ENCODE results near the gene RBMS3.

RBMS3 gene

DNA sequence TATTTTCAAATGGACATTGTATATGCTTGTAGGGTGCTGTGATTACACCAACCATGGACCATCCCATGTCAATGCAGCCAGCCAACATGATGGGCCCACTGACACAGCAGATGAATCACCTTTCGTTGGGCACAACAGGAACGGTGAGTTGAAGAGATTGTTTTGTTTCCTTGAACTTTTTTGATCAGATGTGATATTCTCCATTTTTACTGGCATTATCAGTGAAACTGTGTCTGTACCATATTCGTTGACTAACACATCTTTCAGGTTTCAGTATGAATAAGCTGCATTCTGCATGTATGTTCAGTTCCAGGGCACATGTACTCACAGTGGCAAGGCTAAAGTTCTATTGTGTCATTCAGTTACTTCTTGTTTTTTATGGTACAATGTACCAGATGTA, 655.2 kb downstream of the RBMS3 start:
- no peak for DNase-seq (ENCODE audit: low read depth, low spot score)

GRCh38 chr3:29936766-29937165, 655.9 kb downstream of the RBMS3 start:
- DNase-seq (ENCODE audit: low read depth, low spot score): no peak

- no peak for DNase-seq (ENCODE audit: low read depth, low spot score)
Measured at GRCh38 chr3:29937185-29937584, 656.3 kb downstream of the RBMS3 start.

DNA sequence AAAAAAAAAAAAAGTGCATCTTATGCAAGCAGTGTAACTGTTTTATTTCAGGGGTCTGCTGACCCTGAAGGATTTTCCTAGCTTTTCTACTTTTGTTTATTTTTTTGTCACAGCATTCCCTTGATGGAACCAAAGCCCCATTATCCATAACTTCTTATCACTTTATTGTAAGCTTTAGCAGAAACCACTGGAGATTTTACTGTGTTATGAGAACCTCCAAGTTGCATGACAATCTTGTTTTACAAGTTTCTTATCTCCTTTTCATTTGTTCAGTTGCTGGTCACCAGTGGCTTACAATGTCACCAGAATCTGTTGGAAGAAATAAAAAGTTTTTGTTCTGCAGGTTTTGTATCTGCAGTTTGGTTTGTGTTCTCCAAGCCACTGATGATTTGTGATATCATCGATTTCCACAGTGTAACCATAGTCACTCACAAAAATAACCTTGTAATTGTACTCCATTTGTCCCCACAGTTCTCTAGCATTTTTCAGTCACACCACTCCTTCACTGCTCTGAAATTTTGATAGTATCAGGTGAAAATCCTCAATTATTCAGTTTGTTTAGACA, 660.0 kb downstream of the RBMS3 start:
- DNase-seq (ENCODE audit: low read depth, low spot score): no peak

DNA sequence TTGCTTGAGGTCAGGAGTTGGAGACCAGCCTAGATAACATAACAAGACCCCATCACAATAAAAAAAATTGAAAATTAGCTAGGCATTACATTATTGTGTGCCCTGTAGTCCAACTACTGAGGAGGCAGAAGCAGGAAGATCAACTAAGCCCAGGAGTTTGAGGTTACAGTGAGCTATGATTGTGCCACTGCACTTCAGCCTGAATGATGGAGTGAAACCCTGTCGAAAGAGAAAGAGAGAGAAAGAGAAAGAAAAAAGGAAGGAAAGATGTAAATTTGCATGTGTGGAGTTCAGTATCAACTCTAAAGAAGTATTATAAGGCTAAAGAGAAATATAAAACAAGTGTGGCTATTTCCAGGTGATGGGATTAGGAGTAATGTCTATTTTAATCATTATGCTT, 661.4 kb downstream of the RBMS3 start:
- no peak for DNase-seq (ENCODE audit: low read depth, low spot score)

DNA sequence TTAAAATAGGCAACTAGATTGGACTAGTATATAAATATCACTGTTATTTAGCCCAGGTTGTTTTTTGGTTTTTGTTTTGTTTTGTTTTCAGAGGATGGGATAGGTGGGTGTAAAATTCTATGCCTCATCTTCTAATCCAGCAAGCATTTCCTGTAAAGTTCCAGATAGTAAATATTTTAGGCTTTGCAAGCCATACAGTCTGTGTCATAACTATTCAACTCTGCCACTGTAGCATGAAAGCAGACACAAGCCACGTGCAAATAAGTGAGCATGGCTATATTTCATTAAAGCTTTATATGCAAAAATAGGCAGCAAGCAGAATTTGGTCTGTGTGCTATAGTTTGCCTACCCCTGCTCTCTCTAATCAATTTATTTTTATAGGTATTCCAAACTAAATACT, 668.3 kb downstream of the RBMS3 start:
- DNase-seq (ENCODE audit: low read depth, low spot score): no peak

- peak; percentile 5 for DNase-seq (ENCODE audit: low read depth, low spot score)
Measured at GRCh38 chr3:29949940-29950616, 669.2 kb downstream of the RBMS3 start.

DNA sequence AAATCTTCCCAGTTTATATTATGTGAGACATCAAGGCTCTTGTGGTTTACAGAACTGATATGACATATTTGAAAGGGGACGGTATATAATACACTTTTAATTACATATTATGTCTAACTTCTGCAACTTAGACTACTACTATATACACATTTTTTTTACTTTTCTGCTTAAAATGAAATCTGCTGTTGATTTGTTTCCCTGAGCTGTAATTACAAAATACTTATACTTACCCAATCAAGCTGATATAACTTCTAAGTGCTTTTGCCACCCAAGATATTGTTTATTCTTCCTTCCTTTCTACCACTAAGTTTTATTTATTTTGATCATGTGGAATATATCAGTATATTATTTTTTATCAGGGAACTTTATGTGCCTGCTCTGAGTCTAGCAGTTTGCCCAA, 671.6 kb downstream of the RBMS3 start:
- DNase-seq (ENCODE audit: low read depth, low spot score): no peak

DNA sequence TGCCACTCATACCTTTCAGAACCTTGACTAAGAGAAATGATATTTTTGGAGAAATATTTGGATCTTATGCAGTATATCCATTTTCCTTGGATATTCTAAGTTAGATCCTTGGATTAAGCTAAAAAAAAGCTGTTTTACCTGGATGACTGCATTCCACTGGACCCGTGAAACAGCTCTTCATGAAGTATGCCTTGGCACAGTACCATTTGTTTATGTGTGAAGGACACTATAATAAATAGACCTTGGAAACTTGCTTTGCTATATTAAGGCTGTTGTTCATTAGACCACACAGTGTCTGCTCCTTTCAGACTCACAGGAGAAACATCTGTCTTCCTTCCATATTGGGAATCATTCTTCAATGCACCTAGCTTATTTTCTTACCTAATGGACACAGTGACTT, 674.5 kb downstream of the RBMS3 start:
- DNase-seq (ENCODE audit: low read depth, low spot score): no peak

GRCh38 chr3:29958816-29959215, 677.9 kb downstream of the RBMS3 start:
- peak; percentile 34 for DNase-seq (ENCODE audit: low read depth, low spot score)

- DNase-seq (ENCODE audit: low read depth, low spot score): no peak
Measured at GRCh38 chr3:29971895-29972294, 691.0 kb downstream of the RBMS3 start.

GRCh38 chr3:29972320-29972993, 691.6 kb downstream of the RBMS3 start:
- peak; percentile 87 for DNase-seq (ENCODE audit: low read depth, low spot score)

GRCh38 chr3:29973763-29974162, 692.9 kb downstream of the RBMS3 start:
- DNase-seq (ENCODE audit: low read depth, low spot score): no peak

DNA sequence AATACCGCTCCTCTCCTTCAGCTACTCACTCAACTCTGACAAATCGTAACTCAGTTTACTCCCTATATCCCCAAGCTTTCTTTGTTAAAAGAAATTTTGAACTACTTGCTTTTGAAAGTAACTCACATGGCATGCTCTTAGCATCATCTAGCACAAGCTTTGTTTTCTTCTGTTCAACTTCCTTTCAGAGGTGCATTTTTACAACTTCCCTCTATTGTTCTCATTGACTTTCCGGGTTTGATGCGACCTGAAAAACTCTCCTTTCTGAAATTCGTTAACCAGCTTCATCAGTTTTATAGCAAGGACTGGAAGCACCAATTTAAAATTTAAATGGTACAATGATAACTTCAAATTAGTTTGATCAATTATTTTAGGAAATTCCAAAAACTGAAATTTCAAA, 696.0 kb downstream of the RBMS3 start:
- no peak for DNase-seq (ENCODE audit: low read depth, low spot score)

GRCh38 chr3:29977360-29977759, 696.5 kb downstream of the RBMS3 start:
- peak; percentile 53 for DNase-seq (ENCODE audit: low read depth, low spot score)

GRCh38 chr3:29978036-29978435, 697.2 kb downstream of the RBMS3 start:
- peak; percentile 9 for DNase-seq (ENCODE audit: low read depth, low spot score)

DNA sequence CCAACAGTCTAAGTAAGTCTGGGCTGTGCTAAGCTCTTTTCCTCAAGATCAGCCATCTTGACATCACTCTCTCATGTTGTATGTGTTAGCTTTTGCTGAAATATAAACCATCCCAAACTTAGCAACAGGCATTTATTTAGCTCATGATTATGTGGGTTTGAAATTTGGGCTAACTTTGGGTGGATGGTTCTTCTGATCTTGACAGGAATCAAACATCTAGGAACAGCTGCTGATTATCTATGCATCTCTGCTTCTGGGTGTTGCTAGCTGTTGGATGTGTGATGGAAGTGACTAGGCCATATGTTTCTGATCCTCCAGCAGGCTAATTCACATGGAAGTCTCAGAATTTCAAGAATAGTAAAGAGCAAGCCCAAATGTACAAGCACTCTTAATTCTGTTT, 710.3 kb downstream of the RBMS3 start:
- DNase-seq (ENCODE audit: low read depth, low spot score): no peak

GRCh38 chr3:30002797-30003196, 721.9 kb downstream of the RBMS3 start:
- DNase-seq (ENCODE audit: low read depth, low spot score): no peak

- no peak for DNase-seq (ENCODE audit: low read depth, low spot score)
Measured at GRCh38 chr3:30003741-30004140, 722.9 kb downstream of the RBMS3 start.

DNA sequence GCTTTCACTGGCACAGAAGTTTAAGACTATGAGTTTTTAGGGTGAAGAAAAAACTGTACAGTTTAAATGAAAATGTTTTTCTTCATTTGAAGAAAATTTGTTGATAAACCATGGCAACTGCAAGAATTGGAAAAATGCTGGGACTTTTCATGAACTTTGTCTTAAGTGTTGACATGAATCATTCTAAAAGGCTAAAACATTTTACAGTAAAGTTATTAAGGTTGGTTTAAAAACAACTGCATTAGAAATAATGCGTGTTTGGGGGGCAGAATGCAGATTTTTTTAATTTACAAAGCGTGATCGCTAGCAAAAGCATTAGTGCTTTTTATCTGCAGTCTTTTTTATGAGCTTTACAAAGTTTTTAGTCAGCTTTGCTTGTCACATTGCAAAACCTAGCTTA, 723.6 kb downstream of the RBMS3 start:
- DNase-seq (ENCODE audit: low read depth, low spot score): no peak

DNA sequence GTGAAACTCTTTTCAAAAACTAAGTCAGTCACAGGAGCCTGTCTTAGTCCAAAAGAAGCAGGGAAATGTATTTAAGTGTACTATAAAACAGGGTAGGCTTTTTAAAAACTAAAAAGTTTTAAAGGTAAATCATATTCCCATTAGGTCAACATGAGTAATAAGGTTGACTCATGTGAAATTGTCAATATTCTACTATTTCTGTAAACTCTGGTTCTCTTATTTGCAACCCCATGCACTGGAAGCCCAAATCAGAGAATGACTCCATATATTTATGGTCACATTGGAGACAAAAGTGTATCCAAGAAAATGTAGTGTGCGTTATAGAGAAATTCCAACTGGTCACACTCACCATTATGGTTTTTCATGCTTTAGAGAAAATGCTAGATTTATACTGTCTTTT, 725.2 kb downstream of the RBMS3 start:
- DNase-seq (ENCODE audit: low read depth, low spot score): no peak

- DNase-seq (ENCODE audit: low read depth, low spot score): no peak
Measured at GRCh38 chr3:30007668-30008067, 726.8 kb downstream of the RBMS3 start.

DNA sequence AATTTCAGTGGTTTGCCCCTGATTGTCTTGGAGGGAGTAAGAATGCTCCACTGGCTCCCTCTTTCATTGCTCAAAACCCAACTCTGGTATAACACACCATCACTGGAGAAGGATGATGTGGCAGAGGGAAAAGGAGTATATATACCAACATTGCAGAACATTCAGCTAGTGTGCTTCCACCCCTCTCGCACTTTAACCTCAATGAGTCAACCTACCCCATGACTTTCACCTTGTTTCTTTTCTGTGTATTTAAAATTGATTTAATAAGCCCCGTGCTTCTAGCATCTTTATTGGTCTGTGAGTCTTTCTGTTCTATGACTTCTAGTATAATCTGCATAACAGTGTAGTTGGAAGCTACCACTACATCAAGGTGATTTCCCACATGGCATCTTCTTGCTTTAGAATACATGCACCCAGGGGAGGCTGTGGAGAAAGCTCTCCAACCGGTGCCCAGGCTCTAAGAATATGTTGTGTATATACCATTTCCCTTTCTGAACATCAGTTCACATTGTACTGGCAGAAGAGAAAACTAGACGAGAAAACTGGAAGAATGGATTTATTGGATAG, 730.4 kb downstream of the RBMS3 start:
- DNase-seq (ENCODE audit: low read depth, low spot score): no peak
